Osteoblast (primary cell): ENCODE data around the gene FECH. TPM values are rescaled to one million over a fixed set of nuclear protein-coding genes. Genes with fewer than 3 reads are reported as not detected.

Experiments
- DNase-seq: peaks from one replicate; pipeline ENCODE4 v3.0.0; 2011; ENCODE audit warnings: low spot score, mixed read lengths; ENCODE audit not compliant: insufficient read length; ENCODE audit errors: missing footprints
- H2AFZ ChIP-seq: 2 replicates; pipeline ENCODE4 v1.6.0; 2011; ENCODE audit warnings: mild to moderate bottlenecking, low read length
- H3K27ac ChIP-seq: 2 replicates; pipeline ENCODE4 v1.5.1; 2011; ENCODE audit warnings: mild to moderate bottlenecking, low read depth, low read length, moderate library complexity
- H3K27me3 ChIP-seq: 2 replicates; pipeline ENCODE4 v1.6.0; 2012; ENCODE audit warnings: mild to moderate bottlenecking, control low read depth, inconsistent platforms, low read length, moderate library complexity; ENCODE audit not compliant: insufficient read depth
- H3K36me3 ChIP-seq: 2 replicates; pipeline ENCODE4 v1.5.1; 2011; ENCODE audit warnings: mild to moderate bottlenecking, low read length, control low read depth, moderate library complexity; ENCODE audit not compliant: insufficient read depth
- H3K4me1 ChIP-seq: 2 replicates; pipeline ENCODE4 v1.5.1; 2011; ENCODE audit warnings: mild to moderate bottlenecking, low read length, control low read depth, moderate library complexity; ENCODE audit not compliant: insufficient read depth
- H3K4me2 ChIP-seq: 2 replicates; pipeline ENCODE4 v1.6.0; 2011; ENCODE audit warnings: mild to moderate bottlenecking, low read length; ENCODE audit not compliant: insufficient read depth
- H3K4me3 ChIP-seq: fragments of 200-600 bp; sonication (generic); 3 replicates; pipeline ENCODE4 v1.5.1; 2012; ENCODE audit warnings: mild to moderate bottlenecking, low read length, inconsistent platforms; ENCODE audit not compliant: insufficient read depth
- H3K79me2 ChIP-seq: 2 replicates; pipeline ENCODE4 v1.6.0; 2012; ENCODE audit warnings: mild to moderate bottlenecking, low read length, control low read depth, inconsistent platforms; ENCODE audit not compliant: insufficient read depth
- H3K9me3 ChIP-seq: 2 replicates; pipeline ENCODE4 v1.5.1; 2011; ENCODE audit warnings: low read depth, low read length, control low read depth
- H4K20me1 ChIP-seq: 2 replicates; pipeline ENCODE4 v1.6.0; 2012; ENCODE audit warnings: mild to moderate bottlenecking, low read length, control low read depth; ENCODE audit not compliant: insufficient read depth
- CTCF ChIP-seq: IDR thresholded peaks from 2 replicates; pipeline ENCODE4 v1.5.1; 2011; ENCODE audit warnings: mild to moderate bottlenecking, low read depth, low read length, moderate library complexity; ENCODE audit errors: extremely low read depth
- total RNA-seq: library from RNA; depleted of rRNA; stranded (reverse); fragments of >200 nt; gene quantifications from 2 replicates; pipeline ENCODE4 v1.2.3, GENCODE V29; 2012

Gene FECH
- total RNA-seq, 1 donor: 32.2 TPM

- TF ChIP-seq CTCF: no peak
- Histone ChIP-seq H3K27me3 (no peaks in the 10 kb centered on the region), H3K79me2 (no peaks in the 10 kb centered on the region), H3K4me2 (no peak overlapping the region), H4K20me1 (no peaks in the 10 kb centered on the region), H3K27ac (no peak overlapping the region), H2AFZ (no peak overlapping the region), H3K4me3 (no peak overlapping the region), H3K4me1 (no peaks in the 10 kb centered on the region), H3K9me3 (no peaks in the 10 kb centered on the region), H3K36me3 (peaks cover 38% of the 10 kb centered on the region)
- DNase-seq: no peak
Observed at GRCh38 chr18:57575542-57575941, 11.0 kb downstream of the FECH start.

- peaks cover 37% of the 10 kb centered on the region for H3K36me3 ChIP-seq
- H2AFZ ChIP-seq: no peak overlapping the region
- H3K9me3 ChIP-seq: no peaks in the 10 kb centered on the region
- H3K4me2 ChIP-seq: no peak overlapping the region
- no peak for TF ChIP-seq CTCF
- H3K27me3 ChIP-seq: no peaks in the 10 kb centered on the region
- no peaks in the 10 kb centered on the region for H3K4me1 ChIP-seq
- no peak overlapping the region for H3K27ac ChIP-seq
- no peak for DNase-seq
- H4K20me1 ChIP-seq: no peaks in the 10 kb centered on the region
- no peak overlapping the region for H3K4me3 ChIP-seq
- no peaks in the 10 kb centered on the region for H3K79me2 ChIP-seq
Observed at GRCh38 chr18:57574866-57575265, 11.6 kb downstream of the FECH start.

DNA sequence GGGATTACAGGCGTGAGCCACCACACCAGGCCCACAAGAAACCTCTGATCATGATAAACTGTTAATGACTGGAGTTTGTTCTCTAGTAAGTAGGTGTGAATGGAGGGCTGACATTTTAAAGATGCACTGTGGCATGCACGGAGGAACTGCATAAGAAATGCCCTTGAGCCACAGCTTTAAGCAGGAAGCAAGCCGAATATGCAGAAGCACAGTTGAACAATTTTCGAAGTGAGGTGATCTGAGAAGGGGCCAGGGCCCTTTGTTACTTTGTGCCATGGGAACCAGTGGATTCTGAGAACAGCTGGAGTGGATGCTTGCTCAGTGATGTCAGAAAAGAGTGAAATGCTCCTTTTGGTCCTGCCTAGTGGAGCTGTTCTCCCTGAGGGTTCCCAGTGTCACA, 16.3 kb downstream of the FECH start:
- peaks cover 36% of the 10 kb centered on the region for H3K36me3 ChIP-seq
- no peak for DNase-seq

GRCh38 chr18:57569133-57569532, 17.4 kb downstream of the FECH start:
- Histone ChIP-seq H3K9me3 (no peaks in the 10 kb centered on the region), H3K4me3 (no peak overlapping the region), H2AFZ (no peak overlapping the region), H4K20me1 (no peaks in the 10 kb centered on the region), H3K4me2 (no peak overlapping the region), H3K79me2 (no peaks in the 10 kb centered on the region), H3K27me3 (no peaks in the 10 kb centered on the region), H3K36me3 (peaks cover 46% of the 10 kb centered on the region), H3K4me1 (no peaks in the 10 kb centered on the region), H3K27ac (no peak overlapping the region)
- no peak for TF ChIP-seq CTCF
- DNase-seq: no peak

More for the DNA sequence above, 16.3 kb downstream of the FECH start:
- Histone ChIP-seq H3K9me3 (no peaks in the 10 kb centered on the region), H3K27me3 (no peaks in the 10 kb centered on the region), H2AFZ (no peak overlapping the region), H4K20me1 (no peaks in the 10 kb centered on the region), H3K27ac (no peak overlapping the region), H3K4me2 (no peak overlapping the region), H3K4me3 (no peak overlapping the region), H3K4me1 (no peaks in the 10 kb centered on the region), H3K79me2 (no peaks in the 10 kb centered on the region)
- TF ChIP-seq CTCF: no peak
